ENCODE data around the gene TP53BP1. TPM values are rescaled to one million over a fixed set of nuclear protein-coding genes. Genes with fewer than 3 reads are reported as not detected.
"Not testable (repeated sequence)": the region's sequence is repeated elsewhere in the genome, so short reads cannot be mapped to it uniquely, and the experiment has no call there.

Gene TP53BP1
- total and polyA plus RNA-seq, 2 donors, result 17.5 to 29.8 TPM

GRCh38 chr15:43404130-43404529 lies 88.8 kb downstream of the TP53BP1 start:
- peaks cover 47 to 92% of the 10 kb centered on the region in 2 donors for H3K36me3 ChIP-seq (ENCODE audit: control insufficient read depth in 2 of 2, insufficient read depth in 2 of 2, low read length in 1 of 2)
- WGBS, result 94% methylated on average over 5 of the region's 5 CpGs
- H3K27me3 ChIP-seq (ENCODE audit: control insufficient read depth in 2 of 2, insufficient read depth in 1 of 2, low read length in 1 of 2), result no peaks in the 10 kb centered on the region
- no peak for DNase-seq (ENCODE audit: low read depth in 6 of 9, low spot score in 9 of 9)
- H3K27ac ChIP-seq (ENCODE audit: low read depth in 1 of 2, low read length in 1 of 2), result no peak overlapping the region
- H3K4me1 ChIP-seq (ENCODE audit: control insufficient read depth in 2 of 2, insufficient read depth in 2 of 2, low read length in 2 of 2), result no peaks in the 10 kb centered on the region
- H3K9me3 ChIP-seq (ENCODE audit: control insufficient read depth in 2 of 2, insufficient read depth in 1 of 2, low read length in 1 of 2), result no peaks in the 10 kb centered on the region
- H3K4me3 ChIP-seq (ENCODE audit: low read length in 2 of 2), result no peak overlapping the region

- Histone ChIP-seq H3K4me3 (ENCODE audit: low read length in 2 of 2) (no peak overlapping the region), H3K27ac (ENCODE audit: low read depth in 1 of 2, low read length in 1 of 2) (no peak overlapping the region), H3K27me3 (ENCODE audit: control insufficient read depth in 2 of 2, insufficient read depth in 1 of 2, low read length in 1 of 2) (no peaks in the 10 kb centered on the region), H3K4me1 (ENCODE audit: control insufficient read depth in 2 of 2, insufficient read depth in 2 of 2, low read length in 2 of 2) (no peaks in the 10 kb centered on the region), H3K9me3 (ENCODE audit: control insufficient read depth in 2 of 2, insufficient read depth in 1 of 2, low read length in 1 of 2) (no peaks in the 10 kb centered on the region), H3K36me3 (ENCODE audit: control insufficient read depth in 2 of 2, insufficient read depth in 2 of 2, low read length in 1 of 2) (peaks cover 42 to 92% of the 10 kb centered on the region in 2 donors)
- WGBS, result 95% methylated on average over 8 of the region's 8 CpGs
- no peak for DNase-seq (ENCODE audit: low read depth in 6 of 9, low spot score in 9 of 9)
Measured at GRCh38 chr15:43403616-43404015, 89.3 kb downstream of the TP53BP1 start.

- WGBS, result 96% methylated on average over 3 of the region's 3 CpGs
- Histone ChIP-seq H3K27ac (ENCODE audit: low read depth in 1 of 2, low read length in 1 of 2) (no peak overlapping the region), H3K9me3 (ENCODE audit: control insufficient read depth in 2 of 2, insufficient read depth in 1 of 2, low read length in 1 of 2) (no peaks in the 10 kb centered on the region)
Measured at GRCh38 chr15:43402255-43402654, 90.7 kb downstream of the TP53BP1 start.

GRCh38 chr15:43393592-43393991 lies 99.4 kb downstream of the TP53BP1 start:
- not testable (repeated sequence) for H3K4me3 ChIP-seq (ENCODE audit: low read length in 2 of 2); DNase-seq (ENCODE audit: low read depth in 6 of 9, low spot score in 9 of 9); H3K27ac ChIP-seq (ENCODE audit: low read depth in 1 of 2, low read length in 1 of 2); H3K27me3 ChIP-seq (ENCODE audit: control insufficient read depth in 2 of 2, insufficient read depth in 1 of 2, low read length in 1 of 2); H3K9me3 ChIP-seq (ENCODE audit: control insufficient read depth in 2 of 2, insufficient read depth in 1 of 2, low read length in 1 of 2); H3K4me1 ChIP-seq (ENCODE audit: control insufficient read depth in 2 of 2, insufficient read depth in 2 of 2, low read length in 2 of 2)
- WGBS, result 97% methylated on average over 6 of the region's 6 CpGs
- H3K36me3 ChIP-seq (ENCODE audit: control insufficient read depth in 2 of 2, insufficient read depth in 2 of 2, low read length in 1 of 2), result peaks cover 38 to 39% of the 10 kb centered on the region in 2 donors

More at GRCh38 chr15:43402255-43402654, 90.7 kb downstream of the TP53BP1 start:
- DNase-seq (ENCODE audit: low read depth in 6 of 9, low spot score in 9 of 9), result no peak
- H3K27me3 ChIP-seq (ENCODE audit: control insufficient read depth in 2 of 2, insufficient read depth in 1 of 2, low read length in 1 of 2), result no peaks in the 10 kb centered on the region
- H3K4me1 ChIP-seq (ENCODE audit: control insufficient read depth in 2 of 2, insufficient read depth in 2 of 2, low read length in 2 of 2), result no peaks in the 10 kb centered on the region
- no peak overlapping the region for H3K4me3 ChIP-seq (ENCODE audit: low read length in 2 of 2)
- H3K36me3 ChIP-seq (ENCODE audit: control insufficient read depth in 2 of 2, insufficient read depth in 2 of 2, low read length in 1 of 2), result peaks cover 41 to 89% of the 10 kb centered on the region in 2 donors

GRCh38 chr15:43390723-43391122 lies 102.2 kb downstream of the TP53BP1 start:
- Histone ChIP-seq H3K4me3 (ENCODE audit: low read length in 2 of 2) (no peak overlapping the region), H3K36me3 (ENCODE audit: control insufficient read depth in 2 of 2, insufficient read depth in 2 of 2, low read length in 1 of 2) (peaks cover 26 to 33% of the 10 kb centered on the region in 2 donors), H3K4me1 (ENCODE audit: control insufficient read depth in 2 of 2, insufficient read depth in 2 of 2, low read length in 2 of 2) (no peaks in the 10 kb centered on the region), H3K9me3 (ENCODE audit: control insufficient read depth in 2 of 2, insufficient read depth in 1 of 2, low read length in 1 of 2) (no peaks in the 10 kb centered on the region), H3K27ac (ENCODE audit: low read depth in 1 of 2, low read length in 1 of 2) (no peak overlapping the region), H3K27me3 (ENCODE audit: control insufficient read depth in 2 of 2, insufficient read depth in 1 of 2, low read length in 1 of 2) (no peaks in the 10 kb centered on the region)
- no peak for DNase-seq (ENCODE audit: low read depth in 6 of 9, low spot score in 9 of 9)
- 98% methylated on average over 8 of the region's 8 CpGs for WGBS

- Histone ChIP-seq H3K36me3 (ENCODE audit: control insufficient read depth in 2 of 2, insufficient read depth in 2 of 2, low read length in 1 of 2) (peaks cover 46 to 54% of the 10 kb centered on the region in 2 donors), H3K27ac (ENCODE audit: low read depth in 1 of 2, low read length in 1 of 2) (no peak overlapping the region), H3K9me3 (ENCODE audit: control insufficient read depth in 2 of 2, insufficient read depth in 1 of 2, low read length in 1 of 2) (no peaks in the 10 kb centered on the region), H3K4me1 (ENCODE audit: control insufficient read depth in 2 of 2, insufficient read depth in 2 of 2, low read length in 2 of 2) (no peaks in the 10 kb centered on the region), H3K27me3 (ENCODE audit: control insufficient read depth in 2 of 2, insufficient read depth in 1 of 2, low read length in 1 of 2) (no peaks in the 10 kb centered on the region), H3K4me3 (ENCODE audit: low read length in 2 of 2) (no peak overlapping the region)
- DNase-seq (ENCODE audit: low read depth in 6 of 9, low spot score in 9 of 9), result no peak
- WGBS, result 88% methylated on average over 2 of the region's 2 CpGs
Measured at GRCh38 chr15:43383070-43383469, 109.9 kb downstream of the TP53BP1 start.

GRCh38 chr15:43382310-43382709 lies 110.6 kb downstream of the TP53BP1 start:
- H3K4me3 ChIP-seq (ENCODE audit: low read length in 2 of 2), result no peak overlapping the region
- H3K36me3 ChIP-seq (ENCODE audit: control insufficient read depth in 2 of 2, insufficient read depth in 2 of 2, low read length in 1 of 2), result peaks cover 42 to 48% of the 10 kb centered on the region in 2 donors
- H3K27ac ChIP-seq (ENCODE audit: low read depth in 1 of 2, low read length in 1 of 2), result no peak overlapping the region
- no peaks in the 10 kb centered on the region for H3K9me3 ChIP-seq (ENCODE audit: control insufficient read depth in 2 of 2, insufficient read depth in 1 of 2, low read length in 1 of 2)
- DNase-seq (ENCODE audit: low read depth in 6 of 9, low spot score in 9 of 9), result no peak
- no peaks in the 10 kb centered on the region for H3K27me3 ChIP-seq (ENCODE audit: control insufficient read depth in 2 of 2, insufficient read depth in 1 of 2, low read length in 1 of 2)
- 96% methylated on average over 4 of the region's 4 CpGs for WGBS
- H3K4me1 ChIP-seq (ENCODE audit: control insufficient read depth in 2 of 2, insufficient read depth in 2 of 2, low read length in 2 of 2), result no peaks in the 10 kb centered on the region

GRCh38 chr15:43378601-43379000 lies 114.4 kb downstream of the TP53BP1 start:
- Histone ChIP-seq H3K27ac (ENCODE audit: low read depth in 1 of 2, low read length in 1 of 2) (no peak overlapping the region), H3K9me3 (ENCODE audit: control insufficient read depth in 2 of 2, insufficient read depth in 1 of 2, low read length in 1 of 2) (no peaks in the 10 kb centered on the region), H3K4me1 (ENCODE audit: control insufficient read depth in 2 of 2, insufficient read depth in 2 of 2, low read length in 2 of 2) (no peaks in the 10 kb centered on the region), H3K36me3 (ENCODE audit: control insufficient read depth in 2 of 2, insufficient read depth in 2 of 2, low read length in 1 of 2) (peaks cover 24 to 29% of the 10 kb centered on the region in 2 donors), H3K4me3 (ENCODE audit: low read length in 2 of 2) (no peak overlapping the region), H3K27me3 (ENCODE audit: control insufficient read depth in 2 of 2, insufficient read depth in 1 of 2, low read length in 1 of 2) (no peaks in the 10 kb centered on the region)
- DNase-seq (ENCODE audit: low read depth in 6 of 9, low spot score in 9 of 9), result no peak

- H3K27me3 ChIP-seq (ENCODE audit: control insufficient read depth in 2 of 2, insufficient read depth in 1 of 2, low read length in 1 of 2), result no peaks in the 10 kb centered on the region
- peak in 7 of 9 donors; percentile 7 to 60 (median 22) for DNase-seq (ENCODE audit: low read depth in 6 of 9, low spot score in 9 of 9)
- no peaks in the 10 kb centered on the region for H3K9me3 ChIP-seq (ENCODE audit: control insufficient read depth in 2 of 2, insufficient read depth in 1 of 2, low read length in 1 of 2)
- peaks cover 12 to 16% of the 10 kb centered on the region in 2 donors for H3K36me3 ChIP-seq (ENCODE audit: control insufficient read depth in 2 of 2, insufficient read depth in 2 of 2, low read length in 1 of 2)
- peaks cover 4 to 6% of the 10 kb centered on the region in 2 donors for H3K4me1 ChIP-seq (ENCODE audit: control insufficient read depth in 2 of 2, insufficient read depth in 2 of 2, low read length in 2 of 2)
- no peak overlapping the region for H3K4me3 ChIP-seq (ENCODE audit: low read length in 2 of 2)
- WGBS, result 89% methylated on average over 13 of the region's 13 CpGs
- no peak overlapping the region for H3K27ac ChIP-seq (ENCODE audit: low read depth in 1 of 2, low read length in 1 of 2)
Measured at GRCh38 chr15:43376017-43376705, 116.8 kb downstream of the TP53BP1 start.
